ENCODE data around the gene POPDC2. TPM values are rescaled to one million over a fixed set of nuclear protein-coding genes. Genes with fewer than 3 reads are reported as not detected.

POPDC2 gene
- total and polyA plus RNA-seq, 2 experiments from 2014 or later = 1.2 to 2.7 TPM

- no peaks in the 10 kb centered on the region for H3K9me2 ChIP-seq (replicated peaks; ENCODE audit: insufficient read depth)
- no peak overlapping the region for H3K27ac ChIP-seq
- H3K27me3 ChIP-seq = no peaks in the 10 kb centered on the region
- peaks cover 3% of the 10 kb centered on the region for H3K36me3 ChIP-seq (replicated peaks; ENCODE audit: insufficient read depth, low read depth)
- peaks cover 30% of the 10 kb centered on the region for H3K79me2 ChIP-seq
- DNase-seq (ENCODE audit: low spot score) = no peak
- H2AFZ ChIP-seq = no peak overlapping the region
- no peaks in the 10 kb centered on the region for H3K9me3 ChIP-seq (ENCODE audit: low read depth)
- H3K4me2 ChIP-seq = no peak overlapping the region
- no peak for TF ChIP-seq EZH2phosphoT487 (IDR thresholded peaks at IDR 0.05; ENCODE audit: low read depth, severe bottlenecking, unreplicated experiment)
- TF ChIP-seq EZH2 (IDR thresholded peaks at IDR 0.05; ENCODE audit: borderline replicate concordance) = no peak
- no peak for TF ChIP-seq CTCF (IDR thresholded peaks at IDR 0.05; ENCODE audit: poor library complexity)
- no peaks in the 10 kb centered on the region for H4K20me1 ChIP-seq (ENCODE audit: insufficient read depth, poor library complexity, severe bottlenecking)
- H3K4me3 ChIP-seq = no peak overlapping the region
- H3K4me1 ChIP-seq (ENCODE audit: insufficient read depth) = peaks cover 5% of the 10 kb centered on the region
- 96% methylated on average over 17 of the region's 18 CpGs for WGBS (ENCODE audit: low lambda C conversion rate, missing lambda C conversion rate)
Measured at GRCh38 chr3:119673875-119674274, 13.5 kb upstream of the POPDC2 start.

- Histone ChIP-seq H3K9me3 (ENCODE audit: low read depth) (no peaks in the 10 kb centered on the region), H3K4me2 (no peak overlapping the region), H3K27me3 (no peaks in the 10 kb centered on the region), H3K4me3 (no peak overlapping the region), H3K27ac (peak overlapping the region; percentile 69), H3K79me2 (peaks cover 30% of the 10 kb centered on the region), H3K9me2 (replicated peaks; ENCODE audit: insufficient read depth) (no peaks in the 10 kb centered on the region), H3K4me1 (ENCODE audit: insufficient read depth) (peaks cover 5% of the 10 kb centered on the region), H2AFZ (no peak overlapping the region), H3K36me3 (replicated peaks; ENCODE audit: insufficient read depth, low read depth) (peaks cover 3% of the 10 kb centered on the region), H4K20me1 (ENCODE audit: insufficient read depth, poor library complexity, severe bottlenecking) (no peaks in the 10 kb centered on the region)
- 29% methylated on average over 2 of the region's 2 CpGs for WGBS (ENCODE audit: low lambda C conversion rate, missing lambda C conversion rate)
- TF ChIP-seq EZH2 (IDR thresholded peaks at IDR 0.05; ENCODE audit: borderline replicate concordance) (no peak), EZH2phosphoT487 (IDR thresholded peaks at IDR 0.05; ENCODE audit: low read depth, severe bottlenecking, unreplicated experiment) (no peak), CTCF (IDR thresholded peaks at IDR 0.05; ENCODE audit: poor library complexity) (no peak)
- no peak for DNase-seq (ENCODE audit: low spot score)
Measured at GRCh38 chr3:119672776-119673175, 12.4 kb upstream of the POPDC2 start.

DNA sequence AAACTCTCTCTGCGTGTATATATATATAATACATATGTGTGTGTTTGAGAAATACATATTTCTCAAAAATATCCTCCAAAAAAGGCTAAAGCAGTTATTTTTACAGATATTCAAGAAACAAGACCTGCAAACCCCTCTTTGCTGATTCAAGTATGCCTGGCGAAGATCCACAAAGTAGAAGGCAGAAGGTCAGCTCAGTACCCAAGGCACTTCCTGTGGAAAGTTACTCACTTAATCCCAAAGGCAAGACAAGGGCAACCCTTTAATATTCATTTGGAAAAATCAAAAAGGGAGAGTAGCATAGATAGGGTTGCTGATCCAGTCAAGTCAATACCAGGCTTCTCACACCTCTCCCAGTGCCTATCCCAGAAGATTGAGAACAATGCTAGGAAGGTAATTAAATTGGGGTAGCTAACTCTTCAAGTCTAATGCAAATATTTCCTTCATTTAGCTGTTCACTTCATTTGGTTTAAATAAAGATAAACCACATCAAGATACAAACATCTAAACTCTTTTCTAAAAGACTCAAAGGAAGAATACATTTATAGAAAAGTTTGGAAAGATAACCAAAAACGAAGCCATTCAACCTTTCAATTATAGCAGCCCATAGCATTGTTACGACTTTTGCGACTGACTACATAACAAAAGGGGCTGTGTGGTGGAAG, 9.6 kb upstream of the POPDC2 start:
- no peak for TF ChIP-seq EZH2phosphoT487 (IDR thresholded peaks at IDR 0.05; ENCODE audit: low read depth, severe bottlenecking, unreplicated experiment)
- TF ChIP-seq EZH2 (IDR thresholded peaks at IDR 0.05; ENCODE audit: borderline replicate concordance) = no peak
- TF ChIP-seq CTCF (IDR thresholded peaks at IDR 0.05; ENCODE audit: poor library complexity) = no peak
- DNase-seq (ENCODE audit: low spot score) = no peak
- H4K20me1 ChIP-seq (ENCODE audit: insufficient read depth, poor library complexity, severe bottlenecking) = no peaks in the 10 kb centered on the region
- no peaks in the 10 kb centered on the region for H3K27me3 ChIP-seq
- H3K4me1 ChIP-seq (ENCODE audit: insufficient read depth) = peaks cover 6% of the 10 kb centered on the region
- no peak overlapping the region for H3K4me3 ChIP-seq
- no peak overlapping the region for H2AFZ ChIP-seq
- H3K4me2 ChIP-seq = no peak overlapping the region
- H3K9me3 ChIP-seq (ENCODE audit: low read depth) = no peaks in the 10 kb centered on the region
- peaks cover 3% of the 10 kb centered on the region for H3K36me3 ChIP-seq (replicated peaks; ENCODE audit: insufficient read depth, low read depth)
- peaks cover 12% of the 10 kb centered on the region for H3K79me2 ChIP-seq
- 90% methylated on average over 5 of the region's 5 CpGs for WGBS (ENCODE audit: low lambda C conversion rate, missing lambda C conversion rate)
- H3K9me2 ChIP-seq (replicated peaks; ENCODE audit: insufficient read depth) = no peaks in the 10 kb centered on the region
- no peak overlapping the region for H3K27ac ChIP-seq

Data from hepatocyte (in vitro differentiated cells).